B cell (primary cell): ENCODE results near the gene TGFBR2. TPM values are rescaled to one million over a fixed set of nuclear protein-coding genes. Genes with fewer than 3 reads are reported as not detected.

Source experiments
- ATAC-seq: fragments of 200-7000 bp; cut with Tn5 transposase; one replicate; pipeline ENCODE4 v1.10.0; 2021; ENCODE audit warnings: low read depth, mild to moderate bottlenecking, moderate number of reproducible peaks, moderate library complexity
- CTCF ChIA-PET: fragments of 350-600 bp; sonication (Branson Sonifier 250); formaldehyde crosslinking; loops from one replicate; lab custom pipeline; 2021; ENCODE audit warnings: antibody characterized with exemption, inconsistent platforms; lab: Charles Lee
- POLR2A ChIA-PET: fragments of 350-600 bp; sonication (Branson Sonifier 250); formaldehyde crosslinking; loops from one replicate; lab custom pipeline; 2021; ENCODE audit warnings: antibody characterized with exemption; lab: Charles Lee
- DNase-seq: peaks from one replicate; pipeline ENCODE4 v3.0.0; 2013
- H2AFZ ChIP-seq: 2 replicates; pipeline ENCODE4 v1.6.1; 2012; ENCODE audit warnings: mild to moderate bottlenecking, low read depth, low read length; ENCODE audit not compliant: insufficient read depth, poor library complexity, severe bottlenecking
- H3K27ac ChIP-seq, 2 donors: 1 replicate in 1 of 2; 2 replicates in 1 of 2; pipeline ENCODE4 v1.5.1; 2012 to 2013; ENCODE audit warnings: low read length in 2 of 2, mild to moderate bottlenecking in 2 of 2, moderate library complexity in 1 of 2
- H3K27me3 ChIP-seq, 4 experiments: fragments of 200-600 bp in 1 of 4; sonication (generic) in 1 of 4; replicated peaks in 1 of 4; 1 replicate in 2 of 4; 2 replicates in 2 of 4; pipeline versions ENCODE4 v1.6.1 to v1.7.0; 2013 to 2016; ENCODE audit warnings: low read length in 3 of 4, mild to moderate bottlenecking in 2 of 4, mixed read lengths in 1 of 4, moderate library complexity in 1 of 4; ENCODE audit not compliant: insufficient read depth in 4 of 4, control insufficient read depth in 3 of 4; ENCODE audit errors: control extremely low read depth in 1 of 4
- H3K36me3 ChIP-seq, 2 experiments: replicated peaks in 1 of 2; 1 replicate in 1 of 2; 2 replicates in 1 of 2; pipeline versions ENCODE4 v1.6.1 to v1.7.1; 2013; ENCODE audit warnings: low read length in 1 of 2; ENCODE audit not compliant: insufficient read depth in 2 of 2, control insufficient read depth in 1 of 2; ENCODE audit errors: control extremely low read depth in 1 of 2, extremely low read depth in 1 of 2
- H3K4me1 ChIP-seq, 2 donors: fragments of 200-600 bp in 1 of 2; sonication (generic) in 1 of 2; 1 replicate in 1 of 2; 2 replicates in 1 of 2; pipeline versions ENCODE4 v1.5.1 to v1.6.1; 2013 to 2017; ENCODE audit warnings: low read length in 2 of 2; ENCODE audit not compliant: control insufficient read depth in 2 of 2, insufficient read depth in 2 of 2
- H3K4me2 ChIP-seq: replicated peaks from 2 replicates; pipeline ENCODE3; 2012; ENCODE audit warnings: mild to moderate bottlenecking, low read depth, low read length; ENCODE audit not compliant: poor library complexity, severe bottlenecking
- H3K4me3 ChIP-seq, 5 experiments: fragments of 200-600 bp in 1 of 5; sonication (generic) in 1 of 5; 1 replicate in 3 of 5; 2 replicates in 2 of 5; pipeline versions ENCODE4 v1.5.1 to v1.7.0; 2011 to 2016; ENCODE audit warnings: low read length in 4 of 5, mild to moderate bottlenecking in 4 of 5, low read depth in 2 of 5, control low read depth in 1 of 5, moderate library complexity in 1 of 5; ENCODE audit not compliant: insufficient read depth in 1 of 5; ENCODE audit errors: control extremely low read depth in 1 of 5, extremely low read depth in 1 of 5
- H3K79me2 ChIP-seq: fragments of 200-600 bp; sonication (generic); one replicate; pipeline ENCODE4 v1.6.0; 2016; ENCODE audit warnings: low read length; ENCODE audit not compliant: control insufficient read depth, insufficient read depth
- H3K9ac ChIP-seq: fragments of 200-600 bp; sonication (generic); 2 replicates; pipeline ENCODE4 v1.6.1; 2017; ENCODE audit warnings: mild to moderate bottlenecking, low read length, moderate library complexity
- H3K9me3 ChIP-seq, 3 donors: one replicate each; pipeline versions ENCODE4 v1.6.1 to v1.7.1; 2013; ENCODE audit warnings: low read length in 2 of 3; ENCODE audit not compliant: control insufficient read depth in 2 of 3, insufficient read depth in 1 of 3; ENCODE audit errors: control extremely low read depth in 1 of 3
- H4K20me1 ChIP-seq: 2 replicates; pipeline ENCODE4 v1.6.0; 2012; ENCODE audit warnings: mild to moderate bottlenecking, low read length; ENCODE audit not compliant: insufficient read depth, control insufficient read depth, poor library complexity, severe bottlenecking
- H3K27ac Mint-ChIP-seq: one replicate; pipeline ENCODE4 v1.8.0; 2021; ENCODE audit warnings: mixed read lengths
- H3K27me3 Mint-ChIP-seq: one replicate; pipeline ENCODE4 v1.8.0; 2021; ENCODE audit warnings: mixed read lengths
- H3K4me1 Mint-ChIP-seq: one replicate; pipeline ENCODE4 v1.8.0; 2021; ENCODE audit warnings: mixed read lengths
- H3K4me3 Mint-ChIP-seq: one replicate; pipeline ENCODE4 v1.8.0; 2021; ENCODE audit warnings: mixed read lengths
- H3K9me3 Mint-ChIP-seq: one replicate; pipeline ENCODE4 v1.8.0; 2022; ENCODE audit warnings: mixed read lengths; ENCODE audit not compliant: insufficient read depth
- EZH2 ChIP-seq: IDR thresholded peaks from 2 replicates; pipeline ENCODE4 v1.6.1; 2012; ENCODE audit warnings: borderline replicate concordance, low read depth, mild to moderate bottlenecking, moderate library complexity, low read length; ENCODE audit not compliant: insufficient read depth, poor library complexity, severe bottlenecking
- WGBS: methylation state at CpG from one replicate; pipeline ENCODE4 v1.1.5; 2013; ENCODE audit warnings: missing lambda C conversion rate; ENCODE audit not compliant: insufficient coverage; 5-methylcytosine and 5-hydroxymethylcytosine counted together
- intact Hi-C: fragments of 100-400 bp; cut with micrococcal nuclease; formaldehyde crosslinking; loops from one replicate; pipeline ENCODE4 v1.10.0; 2022
- polyA plus RNA-seq: library from polyadenylated mRNA; depleted of rRNA; stranded (reverse); fragments of >200 nt; gene quantifications from 2 replicates; pipeline ENCODE4 v1.2.3, GENCODE V29; 2012
- total RNA-seq, 2 donors: library from RNA; stranded (reverse); fragments of 120-200 nt in 1 of 2; gene quantifications; 1 replicate in 1 of 2; 2 replicates in 1 of 2; pipeline versions ENCODE4 v1.2.3 to v1.2.4, GENCODE V29; 2013 to 2022
- TF ChIP-seq, protein P1 (sequence below): fragments of 200-600 bp; IDR thresholded peaks from one replicate; pipeline ENCODE4 v1.8.0; 2022; ENCODE audit warnings: antibody characterized with exemption, mild to moderate bottlenecking

TGFBR2 gene
- total and polyA plus RNA-seq, 2 donors (not counting 1 experiment from before 2014, with no cell fraction given) = 68.7 to 189 TPM

GRCh38 chr3:30631243-30631904 lies 25.0 kb downstream of the TGFBR2 start:
- CTCF ChIA-PET = interaction anchor here (0.8 to 2.5 kb wide), 7 partner anchors 9 to 433 kb away, joined by 3 to 8 read pairs (median 4); partner anchors contain the start of gene TGFBR2
- DNase-seq = peak; percentile 67
- Histone ChIP-seq H3K36me3 (peaks cover 0 to 17% of the 10 kb centered on the region in 2 experiments), H3K9ac (peak overlapping the region; percentile 40), H3K4me2 (peak overlapping the region; percentile 64), H3K4me3 (peak overlapping the region in 2 of 5 experiments; percentile 11 to 43), H3K4me1 (peaks cover 97 to 99% of the 10 kb centered on the region in 2 donors), H3K27me3 (no peaks in the 10 kb centered on the region), H4K20me1 (no peaks in the 10 kb centered on the region), H3K27ac (peak overlapping the region; percentile 73 to 89), H2AFZ (no peak overlapping the region), H3K9me3 (no peaks in the 10 kb centered on the region), H3K79me2 (peaks cover 100% of the 10 kb centered on the region)
- peak; percentile 39 for ATAC-seq
- intact Hi-C loops = loop anchor here (1.0 to 10.0 kb wide), 3 partner anchors 8 to 517 kb away; no protein-coding TSS in a partner anchor
- POLR2A ChIA-PET = interaction anchor here (0.6 to 1.8 kb wide), 6 partner anchors 12 to 1473 kb away, joined by 3 to 8 read pairs (median 4); partner anchors contain the start of gene TGFBR2
- WGBS = 37% methylated on average over 4 of the region's 7 CpGs
- H3K27ac Mint-ChIP-seq = peak overlapping the region; percentile 93
- H3K27me3 Mint-ChIP-seq = no peaks in the 10 kb centered on the region
- peaks cover 95% of the 10 kb centered on the region for H3K4me1 Mint-ChIP-seq
- no peaks in the 10 kb centered on the region for H3K9me3 Mint-ChIP-seq
- H3K4me3 Mint-ChIP-seq = peak overlapping the region; percentile 71
- no peak for TF ChIP-seq EZH2
- TF ChIP-seq, protein P1, sequence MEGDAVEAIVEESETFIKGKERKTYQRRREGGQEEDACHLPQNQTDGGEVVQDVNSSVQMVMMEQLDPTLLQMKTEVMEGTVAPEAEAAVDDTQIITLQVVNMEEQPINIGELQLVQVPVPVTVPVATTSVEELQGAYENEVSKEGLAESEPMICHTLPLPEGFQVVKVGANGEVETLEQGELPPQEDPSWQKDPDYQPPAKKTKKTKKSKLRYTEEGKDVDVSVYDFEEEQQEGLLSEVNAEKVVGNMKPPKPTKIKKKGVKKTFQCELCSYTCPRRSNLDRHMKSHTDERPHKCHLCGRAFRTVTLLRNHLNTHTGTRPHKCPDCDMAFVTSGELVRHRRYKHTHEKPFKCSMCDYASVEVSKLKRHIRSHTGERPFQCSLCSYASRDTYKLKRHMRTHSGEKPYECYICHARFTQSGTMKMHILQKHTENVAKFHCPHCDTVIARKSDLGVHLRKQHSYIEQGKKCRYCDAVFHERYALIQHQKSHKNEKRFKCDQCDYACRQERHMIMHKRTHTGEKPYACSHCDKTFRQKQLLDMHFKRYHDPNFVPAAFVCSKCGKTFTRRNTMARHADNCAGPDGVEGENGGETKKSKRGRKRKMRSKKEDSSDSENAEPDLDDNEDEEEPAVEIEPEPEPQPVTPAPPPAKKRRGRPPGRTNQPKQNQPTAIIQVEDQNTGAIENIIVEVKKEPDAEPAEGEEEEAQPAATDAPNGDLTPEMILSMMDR = no peak

DNA sequence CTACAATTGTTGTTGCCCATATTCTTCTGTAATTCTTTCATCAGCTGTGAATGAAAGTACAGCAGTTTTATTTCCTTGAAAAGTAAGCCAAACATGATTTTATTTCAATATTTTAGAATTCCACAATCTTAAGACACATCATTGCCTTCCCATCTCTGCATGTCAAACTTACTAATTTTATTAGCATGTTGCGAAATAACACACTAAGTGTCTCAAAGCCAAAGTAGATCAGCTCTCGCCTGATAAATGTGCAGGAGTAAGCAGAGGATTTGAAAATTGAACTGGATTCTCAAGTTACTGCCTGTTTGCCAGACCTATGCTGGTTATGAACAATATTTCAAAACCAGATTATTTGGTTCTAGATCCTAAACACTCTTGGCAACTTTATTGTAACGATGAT lies 25.7 kb downstream of the TGFBR2 start:
- no CpG with 5 or more reads among the region's 3 CpGs for WGBS
- TF ChIP-seq, protein P1 = no peak
- no peak for TF ChIP-seq EZH2
- no peaks in the 10 kb centered on the region for H3K9me3 Mint-ChIP-seq
- peaks cover 95% of the 10 kb centered on the region for H3K4me1 Mint-ChIP-seq
- Histone ChIP-seq H3K4me2 (peak overlapping the region; percentile 64), H3K27ac (peak overlapping the region; percentile 73 to 89), H2AFZ (no peak overlapping the region), H3K36me3 (peaks cover 0 to 10% of the 10 kb centered on the region in 2 experiments), H3K27me3 (no peaks in the 10 kb centered on the region), H3K4me1 (peaks cover 97 to 99% of the 10 kb centered on the region in 2 donors), H4K20me1 (no peaks in the 10 kb centered on the region), H3K9ac (peak overlapping the region; percentile 40), H3K9me3 (no peaks in the 10 kb centered on the region), H3K4me3 (peak overlapping the region in 2 of 5 experiments; percentile 11 to 43), H3K79me2 (peaks cover 100% of the 10 kb centered on the region)
- peak overlapping the region; percentile 71 for H3K4me3 Mint-ChIP-seq
- CTCF ChIA-PET = interaction anchor here (0.7 to 2.5 kb wide), 7 partner anchors 9 to 519 kb away, joined by 3 to 8 read pairs (median 3); partner anchors contain the start of gene TGFBR2
- POLR2A ChIA-PET = interaction anchor here (0.6 to 1.8 kb wide), 2 partner anchors 12 to 24 kb away, joined by 3 to 8 read pairs; no protein-coding TSS in a partner anchor
- H3K27me3 Mint-ChIP-seq = no peaks in the 10 kb centered on the region
- peak overlapping the region; percentile 93 for H3K27ac Mint-ChIP-seq
- ATAC-seq = no peak
- intact Hi-C loops = loop anchor here (10.0 kb wide), 1 partner anchor 517 kb away; no protein-coding TSS in a partner anchor
- DNase-seq = no peak
